Measurements from ENCODE around the gene PMS1. TPM values are rescaled to one million over a fixed set of nuclear protein-coding genes. Genes with fewer than 3 reads are reported as not detected.
"Not testable (repeated sequence)": the region's sequence is repeated elsewhere in the genome, so short reads cannot be mapped to it uniquely, and the experiment has no call there.

Gene PMS1
- 13.2 TPM for polyA plus RNA-seq (2012; ENCODE audit: low read depth, missing spikeins)

DNA sequence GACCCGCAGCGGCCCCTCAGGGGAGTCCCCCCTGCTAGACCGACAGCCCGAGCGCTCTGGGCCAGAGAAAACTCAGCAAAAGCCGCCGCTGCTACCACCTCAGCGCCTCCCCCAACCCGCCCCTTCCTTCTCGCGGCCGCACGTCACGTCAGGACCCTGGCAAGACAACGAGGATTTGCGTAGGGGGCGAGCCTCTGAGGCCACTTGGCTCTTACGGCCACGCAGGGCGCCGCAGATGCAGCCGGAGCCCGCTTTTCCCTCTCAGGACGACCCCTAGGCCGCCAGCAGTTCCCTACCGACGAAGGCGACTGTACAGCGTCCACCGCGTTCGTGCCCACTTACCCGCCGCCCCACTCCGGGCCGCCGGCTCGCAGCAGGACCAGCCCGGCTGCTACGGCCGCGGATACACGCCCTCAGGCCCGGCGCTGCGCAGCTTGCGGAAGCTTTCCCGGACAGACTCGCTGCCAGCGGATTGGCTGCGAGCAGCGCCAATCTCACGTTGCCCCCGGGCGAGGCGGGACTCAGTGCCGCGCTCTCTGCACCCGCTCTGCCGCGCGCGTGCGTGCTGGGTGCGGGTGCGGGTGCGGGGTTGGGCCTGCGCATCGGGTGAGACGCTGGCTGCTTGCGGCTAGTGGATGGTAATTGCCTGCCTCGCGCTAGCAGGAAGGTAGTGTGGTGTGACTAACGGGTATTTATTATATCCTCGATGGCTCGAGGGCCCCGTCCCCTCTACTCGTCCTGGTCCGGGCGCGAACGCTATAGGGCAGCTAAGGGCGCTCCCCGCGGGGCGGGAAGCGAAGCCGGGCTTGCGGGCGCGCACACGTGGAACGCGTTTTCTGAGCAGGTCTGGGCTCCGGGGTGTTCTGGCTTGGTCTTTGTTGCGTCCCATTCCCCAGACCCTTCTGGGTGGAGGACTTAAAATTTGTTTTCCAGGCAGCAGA lies at the start of gene PMS1, which contains the start of gene ORMDL1:
TSS of gene PMS1 (plus strand) at position 524 of the 941 bp plus-strand sequence. CDS start 7,360 bp downstream, outside the sequence.
TSS of gene ORMDL1 (minus strand) at position 413 of the 941 bp plus-strand sequence. CDS start 1,744 bp downstream, outside the sequence.
- DNase-seq (ENCODE audit: insufficient read length, low spot score): peak; percentile 77
- TF ChIP-seq SPI1 (IDR thresholded peaks at IDR 0.05; ENCODE audit: low read depth, low read length) (no peak), POLR2AphosphoS5 (IDR thresholded peaks at IDR 0.05; ENCODE audit: low read depth, low read length) (peak; percentile 97), PAX5 (IDR thresholded peaks at IDR 0.05; ENCODE audit: insufficient read depth, low read length, severe bottlenecking) (peak; percentile 10), POU2F2 (IDR thresholded peaks at IDR 0.05; ENCODE audit: low read depth, low read length) (peak; percentile 55; the same call in 1 of the 2 replicates), TAF1 (IDR thresholded peaks at IDR 0.05; ENCODE audit: low read depth, low read length) (peak; percentile 77; the same call in 1 of the 2 replicates), POLR2A (IDR thresholded peaks at IDR 0.05; ENCODE audit: low read depth, low read length) (peak; percentile 95)
- peak; percentile 100 for FAIRE-seq

DNA sequence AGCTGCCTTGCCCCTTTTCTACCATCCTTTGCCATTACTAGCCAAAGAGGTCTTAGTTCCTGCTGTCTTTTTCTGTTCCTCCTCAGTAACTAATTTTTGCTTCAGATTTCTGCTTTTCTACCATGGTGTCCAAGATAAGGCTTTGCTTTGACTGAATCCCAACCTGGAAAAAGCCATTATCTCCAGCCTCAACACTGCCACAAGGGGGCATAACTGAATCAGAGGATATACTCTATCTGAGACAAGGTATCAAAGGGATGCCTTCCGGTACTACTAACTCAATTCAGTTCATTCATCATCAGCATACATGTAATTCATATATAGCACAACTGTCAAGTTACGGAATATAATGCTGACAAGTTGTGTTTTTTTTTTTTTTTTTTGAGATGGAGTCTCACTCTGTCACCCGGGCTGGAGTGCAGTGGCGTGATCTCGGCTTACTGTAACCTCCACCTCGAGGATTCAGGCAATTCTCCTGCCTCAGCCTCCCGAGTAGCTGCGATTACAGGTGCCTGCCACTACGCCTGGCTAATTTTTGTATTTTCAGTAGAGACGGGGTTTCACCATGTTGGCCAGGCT lies 33.1 kb upstream of the PMS1 start:
- DNase-seq (ENCODE audit: insufficient read length, low spot score): no peak
- peak; percentile 75 for FAIRE-seq
- TF ChIP-seq TAF1 (IDR thresholded peaks at IDR 0.05; ENCODE audit: low read depth, low read length): no peak
- TF ChIP-seq SPI1 (IDR thresholded peaks at IDR 0.05; ENCODE audit: low read depth, low read length): no peak
- no peak for TF ChIP-seq PAX5 (IDR thresholded peaks at IDR 0.05; ENCODE audit: insufficient read depth, low read length, severe bottlenecking)
- TF ChIP-seq POLR2AphosphoS5 (IDR thresholded peaks at IDR 0.05; ENCODE audit: low read depth, low read length): no peak
- no peak for TF ChIP-seq POLR2A (IDR thresholded peaks at IDR 0.05; ENCODE audit: low read depth, low read length)
- TF ChIP-seq POU2F2 (IDR thresholded peaks at IDR 0.05; ENCODE audit: low read depth, low read length): no peak

DNA sequence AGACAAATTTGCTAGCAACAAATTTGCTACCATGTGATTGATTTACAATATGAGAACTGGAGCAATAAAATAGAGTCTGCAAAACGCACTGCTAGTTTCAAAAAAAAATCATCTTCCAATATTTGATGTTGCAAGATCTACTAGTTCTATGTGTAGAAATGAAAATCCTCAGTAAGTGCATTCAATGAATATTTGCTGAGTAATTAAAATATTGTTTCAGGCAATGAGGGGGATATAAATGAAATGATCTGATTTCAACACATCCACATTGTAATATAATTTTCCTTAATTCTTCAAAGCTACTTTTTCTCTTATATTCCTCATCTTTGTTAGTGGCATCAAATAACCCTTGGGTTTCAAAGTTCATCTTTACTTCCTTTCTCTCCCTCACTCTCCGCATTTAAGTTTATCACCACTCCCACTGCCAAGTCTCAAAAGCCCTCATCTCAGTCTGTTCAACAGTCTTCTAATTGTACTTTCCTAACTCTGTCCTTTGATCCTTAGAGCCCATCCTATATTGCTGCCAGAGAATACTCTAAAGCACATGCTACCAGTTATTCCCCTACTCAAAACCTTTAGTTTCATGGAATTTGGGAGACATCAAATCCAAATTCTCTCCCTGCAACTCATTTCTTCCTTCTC lies 27.8 kb upstream of the PMS1 start:
- no peak for FAIRE-seq
- TF ChIP-seq SPI1 (IDR thresholded peaks at IDR 0.05; ENCODE audit: low read depth, low read length) (no peak), POLR2AphosphoS5 (IDR thresholded peaks at IDR 0.05; ENCODE audit: low read depth, low read length) (no peak), POLR2A (IDR thresholded peaks at IDR 0.05; ENCODE audit: low read depth, low read length) (no peak), TAF1 (IDR thresholded peaks at IDR 0.05; ENCODE audit: low read depth, low read length) (no peak), POU2F2 (IDR thresholded peaks at IDR 0.05; ENCODE audit: low read depth, low read length) (no peak), PAX5 (IDR thresholded peaks at IDR 0.05; ENCODE audit: insufficient read depth, low read length, severe bottlenecking) (no peak)
- no peak for DNase-seq (ENCODE audit: insufficient read length, low spot score)

DNA sequence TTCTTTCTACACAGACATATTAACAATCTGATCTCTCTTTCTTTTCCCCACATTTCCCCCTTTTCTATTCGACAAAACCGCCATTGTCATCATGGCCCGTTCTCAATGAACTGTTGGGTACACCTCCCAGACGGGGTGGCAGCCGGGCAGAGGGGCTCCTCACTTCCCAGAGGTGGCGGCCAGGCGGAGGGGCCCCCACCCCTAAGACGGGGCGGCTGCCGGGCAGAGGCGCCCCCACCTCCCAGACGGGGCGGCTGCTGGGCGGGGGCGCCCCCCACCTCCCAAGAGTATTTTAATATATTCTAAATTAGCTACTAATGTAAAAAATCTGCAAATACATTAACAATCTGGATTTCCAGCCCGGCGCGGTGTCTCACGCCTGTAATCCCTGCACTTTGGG lies 24.1 kb upstream of the PMS1 start:
- not testable (repeated sequence) for DNase-seq (ENCODE audit: insufficient read length, low spot score); FAIRE-seq

DNA sequence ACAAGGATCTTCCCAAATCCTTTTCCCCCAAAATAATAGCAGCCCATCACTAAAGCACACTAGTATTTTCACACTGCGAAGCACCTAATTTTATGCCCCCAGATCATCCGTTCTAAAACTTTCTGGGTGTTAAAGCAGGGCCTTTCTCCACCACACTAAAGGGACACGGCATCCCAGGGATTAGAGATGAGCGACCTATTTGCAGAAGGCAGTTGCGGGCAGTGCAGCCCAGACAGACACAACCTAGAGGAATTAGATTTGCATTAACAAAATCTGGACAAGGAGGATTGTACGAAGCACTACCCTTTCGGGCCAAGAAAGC lies 22.1 kb upstream of the PMS1 start:
- TF ChIP-seq SPI1 (IDR thresholded peaks at IDR 0.05; ENCODE audit: low read depth, low read length) (no peak), POLR2AphosphoS5 (IDR thresholded peaks at IDR 0.05; ENCODE audit: low read depth, low read length) (no peak), POLR2A (IDR thresholded peaks at IDR 0.05; ENCODE audit: low read depth, low read length) (no peak), TAF1 (IDR thresholded peaks at IDR 0.05; ENCODE audit: low read depth, low read length) (no peak), POU2F2 (IDR thresholded peaks at IDR 0.05; ENCODE audit: low read depth, low read length) (no peak), PAX5 (IDR thresholded peaks at IDR 0.05; ENCODE audit: insufficient read depth, low read length, severe bottlenecking) (no peak)
- DNase-seq (ENCODE audit: insufficient read length, low spot score) (no peak), FAIRE-seq (no peak)

DNA sequence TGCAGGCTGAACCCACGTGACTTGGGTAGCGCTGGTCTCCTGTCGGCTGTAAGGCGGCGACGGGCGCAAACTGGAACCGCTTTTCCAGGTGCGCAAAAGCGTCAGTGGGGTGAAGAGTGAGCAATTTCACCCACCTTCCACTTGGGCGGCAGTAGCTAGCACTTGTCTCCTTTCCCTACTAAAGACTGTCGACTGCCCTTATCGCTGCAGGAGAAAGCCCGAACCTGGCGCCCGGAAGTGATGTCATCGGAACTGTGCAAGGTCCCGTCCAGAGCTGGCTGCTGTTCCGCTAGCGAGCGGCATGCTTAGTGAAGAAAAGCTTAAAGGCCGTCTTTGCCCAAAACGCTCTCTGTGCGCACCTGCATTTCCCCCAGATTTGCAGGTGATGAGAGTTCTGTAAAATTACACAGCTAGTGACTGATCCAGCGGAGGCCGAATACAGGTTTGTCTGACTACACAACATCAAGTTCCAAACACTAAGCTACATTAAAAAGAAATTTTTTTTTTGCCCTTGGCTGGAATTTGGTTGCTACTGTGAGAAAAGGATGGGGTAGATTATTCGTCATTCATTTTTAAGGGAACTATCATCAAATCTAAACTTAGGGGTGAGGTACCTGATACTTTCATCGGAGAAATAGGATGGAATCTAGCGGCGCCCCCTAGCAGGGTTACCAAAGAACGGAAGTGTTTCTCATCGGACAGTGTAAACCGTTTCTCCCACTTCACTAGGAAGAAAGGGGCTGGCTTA lies 21.5 kb upstream of the PMS1 start, which contains the start of gene OSGEPL1:
TSS of gene OSGEPL1 (minus strand) at position 242 of the 748 bp plus-strand sequence. CDS start 1,152 bp downstream, outside the sequence.
- TF ChIP-seq POLR2A (IDR thresholded peaks at IDR 0.05; ENCODE audit: low read depth, low read length) (peak; percentile 92), TAF1 (IDR thresholded peaks at IDR 0.05; ENCODE audit: low read depth, low read length) (peak; percentile 71), POLR2AphosphoS5 (IDR thresholded peaks at IDR 0.05; ENCODE audit: low read depth, low read length) (peak; percentile 91), POU2F2 (IDR thresholded peaks at IDR 0.05; ENCODE audit: low read depth, low read length) (peak; percentile 81), SPI1 (IDR thresholded peaks at IDR 0.05; ENCODE audit: low read depth, low read length) (peak; percentile 29; the same call in 1 of the 2 replicates), PAX5 (IDR thresholded peaks at IDR 0.05; ENCODE audit: insufficient read depth, low read length, severe bottlenecking) (peak; percentile 5)
- DNase-seq (ENCODE audit: insufficient read length, low spot score): peak; percentile 45
- peak; percentile 98 for FAIRE-seq

DNA sequence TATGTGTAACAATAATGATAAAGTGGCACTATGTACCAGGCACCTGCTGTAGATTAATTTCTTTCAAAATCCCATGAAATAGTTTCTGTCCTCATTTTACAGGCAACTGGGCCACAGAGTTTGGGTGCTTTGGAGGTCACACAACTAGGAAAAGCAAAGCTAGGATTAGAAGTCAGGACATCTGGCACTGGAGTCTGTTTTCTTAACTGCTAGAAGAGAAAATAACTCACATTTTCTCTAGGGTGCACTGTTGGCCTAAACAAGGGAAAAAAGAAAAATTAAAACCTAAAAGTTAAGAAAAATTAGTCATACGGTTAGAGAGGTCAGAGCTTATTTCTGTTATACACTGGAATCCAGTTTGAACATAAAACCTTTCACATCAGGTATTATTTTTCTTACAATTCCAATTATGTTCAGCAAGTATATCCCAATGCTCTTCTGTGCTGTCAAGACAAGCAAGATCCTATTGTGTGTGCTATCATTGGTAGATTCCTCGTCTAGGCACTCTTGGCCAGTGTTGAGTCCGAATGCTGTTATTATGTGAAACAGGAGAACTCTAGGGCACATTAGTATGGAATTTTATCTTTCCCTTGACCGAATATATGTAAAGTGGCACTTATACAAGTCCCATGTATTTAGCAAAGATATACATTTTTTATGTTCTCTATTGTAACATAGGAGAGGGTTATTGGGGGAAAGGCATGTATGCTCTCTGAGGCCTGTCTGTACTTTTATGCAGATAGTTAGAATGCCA lies 20.2 kb upstream of the PMS1 start:
- DNase-seq (ENCODE audit: insufficient read length, low spot score): no peak
- FAIRE-seq: peak; percentile 5
- TF ChIP-seq PAX5 (IDR thresholded peaks at IDR 0.05; ENCODE audit: insufficient read depth, low read length, severe bottlenecking) (no peak), POU2F2 (IDR thresholded peaks at IDR 0.05; ENCODE audit: low read depth, low read length) (no peak), TAF1 (IDR thresholded peaks at IDR 0.05; ENCODE audit: low read depth, low read length) (no peak), SPI1 (IDR thresholded peaks at IDR 0.05; ENCODE audit: low read depth, low read length) (no peak), POLR2AphosphoS5 (IDR thresholded peaks at IDR 0.05; ENCODE audit: low read depth, low read length) (no peak), POLR2A (IDR thresholded peaks at IDR 0.05; ENCODE audit: low read depth, low read length) (no peak)

Data from GM12891 (cell line).